Cardiac muscle cell (in vitro differentiated cells and primary cell): ENCODE results near the gene PCDHGA3. TPM values are rescaled to one million over a fixed set of nuclear protein-coding genes. Genes with fewer than 3 reads are reported as not detected.
"Not testable (repeated sequence)": the region's sequence is repeated elsewhere in the genome, so short reads cannot be mapped to it uniquely, and the experiment has no call there.

ENCODE experiments used
- DNase-seq, 2 donors: peaks; one replicate each; pipeline versions ENCODE4 v3.0.0 to v3.0.0-alpha.2; 2010 to 2017; ENCODE audit warnings: low read depth in 1 of 2, low spot score in 1 of 2
- H3K27ac ChIP-seq: fragments of 200-600 bp; sonication (generic); 2 replicates; pipeline ENCODE4 v1.5.1; 2016
- H3K27me3 ChIP-seq: fragments of 200-600 bp; sonication (generic); 2 replicates; pipeline ENCODE4 v1.6.0; 2016; ENCODE audit warnings: control low read depth
- H3K36me3 ChIP-seq: fragments of 200-600 bp; sonication (generic); 2 replicates; pipeline ENCODE4 v1.5.1; 2016; ENCODE audit warnings: control low read depth
- H3K4me1 ChIP-seq: fragments of 200-600 bp; sonication (generic); 2 replicates; pipeline ENCODE4 v1.8.1; 2017; ENCODE audit warnings: low read depth, mild to moderate bottlenecking, mixed run types
- H3K4me3 ChIP-seq: fragments of 200-600 bp; sonication (generic); 2 replicates; pipeline ENCODE4 v1.5.1; 2016; ENCODE audit warnings: mild to moderate bottlenecking
- H3K9me3 ChIP-seq: fragments of 200-600 bp; sonication (generic); 2 replicates; pipeline ENCODE4 v1.5.1; 2017; ENCODE audit warnings: low read depth, mild to moderate bottlenecking, control low read depth
- CTCF ChIP-seq: IDR thresholded peaks from 2 replicates; pipeline ENCODE4 v1.5.1; 2012; ENCODE audit warnings: low read depth, mild to moderate bottlenecking, low read length
- polyA plus RNA-seq: library from polyadenylated mRNA; unstranded; fragments of >200 nt; fragmentation: Nextera tagmentation; extraction: Ambion mirVana; gene quantifications from 2 replicates; pipeline ENCODE4 v1.2.1, GENCODE V29; 2016
- total RNA-seq: library from RNA; depleted of rRNA; stranded (reverse); fragments of >200 nt; gene quantifications from 2 replicates; pipeline ENCODE4 v1.2.3, GENCODE V29; 2016

Gene PCDHGA3
- total and polyA plus RNA-seq, 2 experiments from 2014 or later = 2.2 to 3.2 TPM

GRCh38 chr5:141328231-141328630 is 15.4 kb upstream of the PCDHGA3 start:
- Histone ChIP-seq H3K4me1 (no peaks in the 10 kb centered on the region), H3K27ac (no peak overlapping the region), H3K27me3 (no peaks in the 10 kb centered on the region), H3K36me3 (no peaks in the 10 kb centered on the region), H3K9me3 (no peaks in the 10 kb centered on the region), H3K4me3 (no peak overlapping the region)
- no peak for DNase-seq
- no peak for TF ChIP-seq CTCF

GRCh38 chr5:141330299-141331080 is 13.1 kb upstream of the PCDHGA3 start, which contains the start of gene PCDHGA1:
TSS of gene PCDHGA1 (plus strand) at chr5:141330514.
- H3K36me3 ChIP-seq = no peaks in the 10 kb centered on the region
- no peaks in the 10 kb centered on the region for H3K4me1 ChIP-seq
- TF ChIP-seq CTCF = peak; percentile 66
- no peak within 1 kb of the TSS for H3K27ac ChIP-seq
- no peaks in the 10 kb centered on the region for H3K27me3 ChIP-seq
- no peaks in the 10 kb centered on the region for H3K9me3 ChIP-seq
- no peak within 1 kb of the TSS for H3K4me3 ChIP-seq
- peak in 1 of 2 donors; percentile 67 for DNase-seq

- DNase-seq, H3K27ac ChIP-seq, H3K36me3 ChIP-seq, H3K27me3 ChIP-seq, H3K4me1 ChIP-seq, H3K9me3 ChIP-seq, H3K4me3 ChIP-seq: not testable (repeated sequence)
These were observed 11.1 kb upstream of the PCDHGA3 start for GRCh38 chr5:141332571-141332970.

GRCh38 chr5:141338538-141339306 is 4.9 kb upstream of the PCDHGA3 start, which contains the start of gene PCDHGA2:
TSS of gene PCDHGA2 (plus strand) at chr5:141338760.
- Histone ChIP-seq H3K27ac (no peak within 1 kb of the TSS), H3K27me3 (no peaks in the 10 kb centered on the region), H3K4me1 (no peaks in the 10 kb centered on the region), H3K4me3 (no peak within 1 kb of the TSS), H3K9me3 (no peaks in the 10 kb centered on the region), H3K36me3 (no peaks in the 10 kb centered on the region)
- peak in 1 of 2 donors; percentile 66 for DNase-seq
- TF ChIP-seq CTCF = peak; percentile 55

GRCh38 chr5:141340781-141341354 is 2.8 kb upstream of the PCDHGA3 start:
- not testable (repeated sequence) for DNase-seq, H3K4me1 ChIP-seq, H3K36me3 ChIP-seq, H3K27me3 ChIP-seq, H3K4me3 ChIP-seq, H3K27ac ChIP-seq, H3K9me3 ChIP-seq

- no peaks in the 10 kb centered on the region for H3K36me3 ChIP-seq
- DNase-seq = peak in 1 of 2 donors; percentile 20
- H3K27ac ChIP-seq = peak overlapping the region; percentile 60
- H3K4me1 ChIP-seq = no peaks in the 10 kb centered on the region
- TF ChIP-seq CTCF = no peak
- no peaks in the 10 kb centered on the region for H3K9me3 ChIP-seq
- no peaks in the 10 kb centered on the region for H3K27me3 ChIP-seq
- H3K4me3 ChIP-seq = no peak overlapping the region
These were observed 856 bp upstream of the PCDHGA3 start for GRCh38 chr5:141342773-141343172.
